Smooth muscle cell (in vitro differentiated cells): ENCODE measurements around the gene CELF4. TPM values are rescaled to one million over a fixed set of nuclear protein-coding genes. Genes with fewer than 3 reads are reported as not detected.

ENCODE experiments used
- DNase-seq: peaks from one replicate; lab custom pipeline; 2025; ENCODE audit not compliant: unreplicated experiment; lab: John Stamatoyannopoulos, UW
- H2AFZ ChIP-seq: fragments of 200-600 bp; sonication (generic); 2 replicates; pipeline ENCODE4 v1.6.0; 2016; ENCODE audit warnings: antibody characterized with exemption, low read depth, mild to moderate bottlenecking
- H3F3A ChIP-seq: fragments of 200-600 bp; sonication (generic); 2 replicates; pipeline ENCODE4 v1.6.0; 2017; ENCODE audit warnings: antibody characterized with exemption, low read depth
- H3K27ac ChIP-seq: fragments of 200-600 bp; sonication (generic); 2 replicates; pipeline ENCODE4 v1.5.1; 2016; ENCODE audit warnings: low read depth, mild to moderate bottlenecking
- H3K27me3 ChIP-seq: fragments of 200-600 bp; sonication (generic); 2 replicates; pipeline ENCODE4 v1.6.1; 2016; ENCODE audit warnings: low read depth, mild to moderate bottlenecking
- H3K36me3 ChIP-seq: fragments of 200-600 bp; sonication (generic); 2 replicates; pipeline ENCODE4 v1.5.1; 2016; ENCODE audit warnings: low read depth
- H3K4me1 ChIP-seq: fragments of 200-600 bp; sonication (generic); 2 replicates; pipeline ENCODE4 v1.5.1; 2016; ENCODE audit warnings: low read depth
- H3K4me2 ChIP-seq: fragments of 200-600 bp; sonication (generic); 2 replicates; pipeline ENCODE4 v1.6.0; 2016; ENCODE audit warnings: mild to moderate bottlenecking
- H3K4me3 ChIP-seq: fragments of 200-600 bp; sonication (generic); 2 replicates; pipeline ENCODE4 v1.5.1; 2016; ENCODE audit warnings: mild to moderate bottlenecking
- H3K79me2 ChIP-seq: fragments of 200-600 bp; sonication (generic); 2 replicates; pipeline ENCODE4 v1.6.0; 2016; ENCODE audit warnings: low read depth, mild to moderate bottlenecking
- H3K9ac ChIP-seq: fragments of 200-600 bp; sonication (generic); 2 replicates; pipeline ENCODE4 v1.6.0; 2016; ENCODE audit warnings: low read depth
- H3K9me3 ChIP-seq: fragments of 200-600 bp; sonication (generic); replicated peaks from 2 replicates; pipeline ENCODE4 v1.5.1; 2016; ENCODE audit warnings: low read depth
- H4K20me1 ChIP-seq: fragments of 200-600 bp; sonication (generic); 2 replicates; pipeline ENCODE4 v1.6.0; 2016; ENCODE audit warnings: low read depth
- CTCF ChIP-seq: fragments of 200-600 bp; sonication (generic); IDR thresholded peaks from 2 replicates; pipeline ENCODE4 v1.5.1; 2017; ENCODE audit warnings: borderline replicate concordance, mild to moderate bottlenecking, antibody characterized with exemption; ENCODE audit not compliant: insufficient read depth, poor library complexity, severe bottlenecking
- WGBS: methylation state at CpG from one replicate; pipeline ENCODE4 v1.1.7; 2016; ENCODE audit warnings: low lambda C conversion rate; 5-methylcytosine and 5-hydroxymethylcytosine counted together
- polyA plus RNA-seq: library from polyadenylated mRNA; unstranded; fragments of >200 nt; fragmentation: Nextera tagmentation; extraction: Ambion mirVana; gene quantifications from 2 replicates; pipeline ENCODE4 v1.2.1, GENCODE V29; 2016
- total RNA-seq: library from RNA; depleted of rRNA; stranded (reverse); fragments of >200 nt; gene quantifications from 2 replicates; pipeline ENCODE4 v1.2.3, GENCODE V29; 2014

The CELF4 gene
- total and polyA plus RNA-seq, 2 experiments from 2014 or later: 0.40 TPM; not detected in 1

- Histone ChIP-seq H3K4me1 (peaks cover 15% of the 10 kb centered on the region), H3K9ac (no peak overlapping the region), H3K36me3 (no peaks in the 10 kb centered on the region), H3K4me3 (no peak overlapping the region), H3K4me2 (no peak overlapping the region), H3K27ac (no peak overlapping the region), H3F3A (no peaks in the 10 kb centered on the region), H3K27me3 (peaks cover 82% of the 10 kb centered on the region), H4K20me1 (no peaks in the 10 kb centered on the region), H3K9me3 (no peaks in the 10 kb centered on the region), H3K79me2 (no peaks in the 10 kb centered on the region), H2AFZ (no peak overlapping the region)
- TF ChIP-seq CTCF: no peak
- 77% methylated on average over 5 of the region's 5 CpGs for WGBS
- DNase-seq: no peak
These were observed 5.7 kb upstream of the CELF4 start for GRCh38 chr18:37571266-37571665.

GRCh38 chr18:37570336-37570930 lies 4.8 kb upstream of the CELF4 start:
- Histone ChIP-seq H3K27me3 (peaks cover 84% of the 10 kb centered on the region), H2AFZ (no peak overlapping the region), H3K27ac (no peak overlapping the region), H3K9ac (no peak overlapping the region), H3K9me3 (no peaks in the 10 kb centered on the region), H3K4me1 (peaks cover 17% of the 10 kb centered on the region), H4K20me1 (no peaks in the 10 kb centered on the region), H3K4me3 (no peak overlapping the region), H3K4me2 (no peak overlapping the region), H3K36me3 (no peaks in the 10 kb centered on the region), H3K79me2 (no peaks in the 10 kb centered on the region), H3F3A (no peaks in the 10 kb centered on the region)
- 67% methylated on average over 5 of the region's 5 CpGs for WGBS
- TF ChIP-seq CTCF: no peak
- DNase-seq: no peak

GRCh38 chr18:37568671-37569070 lies 3.1 kb upstream of the CELF4 start:
- Histone ChIP-seq H3K79me2 (no peaks in the 10 kb centered on the region), H4K20me1 (no peaks in the 10 kb centered on the region), H3F3A (no peaks in the 10 kb centered on the region), H2AFZ (no peak overlapping the region), H3K36me3 (no peaks in the 10 kb centered on the region), H3K9ac (no peak overlapping the region), H3K27ac (no peak overlapping the region), H3K9me3 (no peaks in the 10 kb centered on the region), H3K4me2 (no peak overlapping the region), H3K4me1 (peaks cover 22% of the 10 kb centered on the region), H3K4me3 (no peak overlapping the region), H3K27me3 (peaks cover 86% of the 10 kb centered on the region)
- DNase-seq: no peak
- TF ChIP-seq CTCF: no peak
- WGBS: 62% methylated on average over 4 of the region's 4 CpGs

- Histone ChIP-seq H3F3A (no peaks in the 10 kb centered on the region), H3K4me2 (no peak overlapping the region), H3K36me3 (no peaks in the 10 kb centered on the region), H4K20me1 (no peaks in the 10 kb centered on the region), H3K79me2 (no peaks in the 10 kb centered on the region), H3K27ac (no peak overlapping the region), H2AFZ (no peak overlapping the region), H3K9me3 (no peaks in the 10 kb centered on the region), H3K27me3 (peaks cover 88% of the 10 kb centered on the region), H3K4me1 (peaks cover 22% of the 10 kb centered on the region), H3K9ac (no peak overlapping the region), H3K4me3 (no peak overlapping the region)
- 60% methylated on average over 10 of the region's 10 CpGs for WGBS
- TF ChIP-seq CTCF: no peak
- DNase-seq: no peak
These were observed 2.4 kb upstream of the CELF4 start for GRCh38 chr18:37567994-37568359.
